Measurements from ENCODE around the gene SLC39A2.
"Not testable (repeated sequence)": the region's sequence is repeated elsewhere in the genome, so short reads cannot be mapped to it uniquely, and the experiment has no call there.

Gene SLC39A2, protein sequence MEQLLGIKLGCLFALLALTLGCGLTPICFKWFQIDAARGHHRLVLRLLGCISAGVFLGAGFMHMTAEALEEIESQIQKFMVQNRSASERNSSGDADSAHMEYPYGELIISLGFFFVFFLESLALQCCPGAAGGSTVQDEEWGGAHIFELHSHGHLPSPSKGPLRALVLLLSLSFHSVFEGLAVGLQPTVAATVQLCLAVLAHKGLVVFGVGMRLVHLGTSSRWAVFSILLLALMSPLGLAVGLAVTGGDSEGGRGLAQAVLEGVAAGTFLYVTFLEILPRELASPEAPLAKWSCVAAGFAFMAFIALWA

DNA sequence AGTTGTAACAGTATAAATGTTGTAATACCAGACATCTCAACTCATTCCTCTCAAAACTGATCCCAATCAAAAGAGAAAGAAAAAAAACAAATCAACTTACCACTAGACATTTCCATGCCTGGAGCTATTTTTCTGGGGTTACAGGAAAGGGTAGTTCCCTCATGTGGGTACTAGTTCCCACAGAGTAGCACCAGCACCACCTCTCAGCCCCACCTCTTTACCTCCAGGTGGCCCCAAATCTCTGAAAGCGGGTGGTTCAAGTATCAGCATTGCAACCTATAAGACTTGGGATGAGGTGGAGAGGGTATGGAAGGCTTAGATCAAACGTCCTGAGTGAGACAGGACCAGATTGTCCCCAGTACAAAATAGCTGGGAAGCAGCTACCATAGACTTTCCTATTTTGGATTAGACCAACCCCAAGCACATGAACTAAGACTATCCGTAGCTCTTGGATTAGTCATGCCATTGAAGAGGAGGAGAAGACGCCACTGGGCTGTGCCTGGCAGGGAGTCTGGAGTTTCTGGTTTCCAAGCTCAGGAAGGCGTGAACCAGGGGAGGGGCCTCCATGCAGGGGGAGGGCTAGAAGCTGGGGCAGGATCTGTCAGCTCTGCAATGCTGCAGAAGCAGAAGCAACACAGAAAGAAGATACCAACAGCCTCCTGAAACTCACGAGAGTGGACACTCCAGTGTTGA lies at the start of gene SLC39A2:
Gene SLC39A2 (plus strand): TSS at position 620 of the 693 bp plus-strand sequence. CDS start 154 bp downstream, outside the sequence.
- DNase-seq (ENCODE audit: low spot score) = no peak

DNA sequence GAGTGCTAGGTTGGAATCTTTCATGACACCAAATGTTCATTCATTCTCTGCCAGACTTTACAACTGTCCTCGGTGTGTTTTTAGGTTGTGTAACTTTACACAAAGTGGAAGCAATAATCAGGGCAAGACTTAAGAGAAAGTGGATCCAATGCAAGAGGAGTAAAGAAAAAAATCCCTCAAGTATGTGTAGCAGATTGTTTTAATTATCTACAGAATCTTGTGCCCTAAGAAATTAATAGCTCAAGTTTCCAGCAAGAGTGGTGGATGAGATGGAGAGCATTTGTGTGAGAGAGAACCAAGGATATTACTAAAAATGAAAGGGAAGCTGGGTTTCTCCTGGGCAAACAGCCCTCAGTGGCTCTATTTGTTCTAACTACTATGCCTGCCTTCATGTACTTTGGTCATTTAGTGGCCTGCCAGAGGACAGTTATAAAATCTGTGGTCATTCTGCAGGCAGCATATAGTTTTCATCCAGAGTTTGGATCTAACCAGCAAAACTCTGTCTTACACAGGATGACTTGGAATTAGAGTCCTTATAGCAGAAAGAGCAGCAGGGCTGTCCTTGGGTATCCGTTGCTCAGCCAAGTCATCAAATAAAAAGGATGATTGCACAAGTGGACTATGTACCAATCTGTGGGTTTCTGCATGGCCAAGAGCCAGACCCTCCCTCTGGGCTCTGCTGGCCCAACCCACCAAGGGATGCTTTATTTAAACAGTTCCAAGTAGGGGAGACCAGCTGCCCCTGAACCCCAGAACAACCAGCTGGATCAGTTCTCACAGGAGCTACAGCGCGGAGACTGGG lies 44.2 kb upstream of the SLC39A2 start, which contains the start of gene RNASE2:
Gene RNASE2 (plus strand): TSS at position 752 of the 802 bp plus-strand sequence. CDS start 285 bp downstream, outside the sequence.
- DNase-seq (ENCODE audit: low spot score) = not testable (repeated sequence)

DNA sequence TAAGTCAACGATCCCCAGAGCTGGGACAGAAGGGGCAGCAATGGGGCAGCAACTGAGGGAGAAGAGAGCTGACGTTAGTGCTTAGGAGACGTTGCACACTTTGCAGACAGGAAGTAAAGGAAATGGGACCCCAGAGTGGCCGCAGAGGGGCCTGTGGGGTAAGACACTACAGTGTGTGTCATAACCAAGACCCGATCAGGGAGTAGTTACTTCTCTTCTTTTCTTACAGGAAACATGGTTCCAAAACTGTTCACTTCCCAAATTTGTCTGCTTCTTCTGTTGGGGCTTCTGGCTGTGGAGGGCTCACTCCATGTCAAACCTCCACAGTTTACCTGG lies 43.6 kb upstream of the SLC39A2 start:
- DNase-seq (ENCODE audit: low spot score) = not testable (repeated sequence)

DNA sequence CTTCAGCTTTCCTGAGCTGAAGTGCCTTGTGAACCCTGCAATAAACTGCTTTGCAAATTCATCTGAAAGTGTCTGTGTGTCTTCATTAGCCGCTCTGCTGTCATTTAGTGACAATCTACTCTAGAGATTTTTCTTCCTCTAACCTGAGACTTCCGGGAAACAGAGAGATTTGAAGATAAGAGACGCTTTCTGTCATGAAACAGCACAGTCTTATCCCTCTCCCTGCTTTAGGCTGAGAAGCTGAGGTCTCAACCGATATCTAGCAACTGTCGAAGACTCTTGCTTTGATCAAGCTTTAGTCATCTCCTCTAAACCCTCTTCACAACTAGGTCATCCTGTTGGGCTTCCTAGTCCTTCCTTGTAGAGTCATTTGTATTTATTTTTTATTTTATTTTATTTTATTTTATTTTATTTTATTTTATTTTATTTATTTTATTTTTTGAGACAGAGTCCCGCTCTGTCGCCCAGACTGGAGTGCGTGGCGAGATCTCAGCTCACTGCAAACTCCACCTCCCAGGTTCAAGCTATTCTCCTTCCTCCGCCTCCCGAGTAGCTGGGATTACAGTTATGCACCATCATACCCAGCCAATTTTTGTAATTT lies 42.6 kb upstream of the SLC39A2 start:
- no peak for DNase-seq (ENCODE audit: low spot score)

DNA sequence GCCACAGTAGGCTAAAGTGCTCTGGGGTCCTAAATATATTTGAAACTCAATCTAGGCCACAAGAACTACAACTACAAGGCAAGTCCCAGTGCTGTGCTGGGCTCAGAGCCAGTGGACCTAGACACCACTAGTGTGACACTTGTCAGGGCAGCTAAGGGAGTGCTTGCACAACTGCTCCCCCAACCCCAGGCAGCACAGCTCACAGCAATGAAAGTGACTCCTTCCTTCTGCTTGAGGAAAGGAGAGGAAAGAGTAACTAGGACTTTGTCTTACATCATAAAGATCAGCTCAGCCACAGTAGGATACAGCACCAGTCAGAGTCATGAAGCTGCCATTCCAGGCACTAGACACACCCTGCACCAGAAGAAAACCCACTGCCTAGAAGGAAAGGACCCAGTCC lies 40.1 kb upstream of the SLC39A2 start:
- DNase-seq (ENCODE audit: low spot score) = not testable (repeated sequence)

DNA sequence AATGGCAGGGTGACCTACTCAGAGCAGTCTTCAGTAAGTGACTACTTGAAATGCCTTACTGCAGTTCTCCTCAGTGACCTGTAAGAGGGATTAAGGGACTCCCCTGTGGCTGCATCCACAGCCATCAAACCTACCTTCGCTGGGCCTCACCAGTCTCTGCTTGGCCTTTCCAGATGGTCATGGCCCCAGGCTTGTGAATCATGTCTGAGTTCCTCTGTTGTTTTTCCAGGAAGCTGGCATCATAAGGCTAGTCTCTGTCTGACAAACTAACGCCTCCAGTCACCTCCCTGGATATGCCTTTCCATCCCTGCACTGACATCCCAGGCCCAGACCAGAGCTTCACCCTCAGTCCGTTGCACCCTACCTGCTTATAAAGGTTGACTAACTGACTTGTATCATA lies 29.8 kb upstream of the SLC39A2 start:
- DNase-seq (ENCODE audit: low spot score) = no peak

DNA sequence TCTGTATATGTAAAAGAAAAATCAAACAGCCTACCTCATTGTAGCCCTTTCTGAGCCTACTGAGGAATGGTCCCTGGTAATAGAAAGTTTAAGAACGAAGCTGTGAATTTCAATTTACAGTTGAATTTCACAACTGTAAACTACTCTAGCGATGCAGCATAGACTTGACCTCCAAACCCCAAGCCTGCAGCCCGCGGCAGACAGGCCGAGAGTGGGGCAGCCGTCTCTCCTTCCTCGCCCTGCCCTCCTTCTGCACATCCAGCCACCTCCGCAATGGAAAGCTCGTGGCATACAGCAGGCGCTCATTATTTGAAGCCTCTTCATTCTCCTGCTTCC lies 28.5 kb upstream of the SLC39A2 start:
- DNase-seq (ENCODE audit: low spot score) = no peak

DNA sequence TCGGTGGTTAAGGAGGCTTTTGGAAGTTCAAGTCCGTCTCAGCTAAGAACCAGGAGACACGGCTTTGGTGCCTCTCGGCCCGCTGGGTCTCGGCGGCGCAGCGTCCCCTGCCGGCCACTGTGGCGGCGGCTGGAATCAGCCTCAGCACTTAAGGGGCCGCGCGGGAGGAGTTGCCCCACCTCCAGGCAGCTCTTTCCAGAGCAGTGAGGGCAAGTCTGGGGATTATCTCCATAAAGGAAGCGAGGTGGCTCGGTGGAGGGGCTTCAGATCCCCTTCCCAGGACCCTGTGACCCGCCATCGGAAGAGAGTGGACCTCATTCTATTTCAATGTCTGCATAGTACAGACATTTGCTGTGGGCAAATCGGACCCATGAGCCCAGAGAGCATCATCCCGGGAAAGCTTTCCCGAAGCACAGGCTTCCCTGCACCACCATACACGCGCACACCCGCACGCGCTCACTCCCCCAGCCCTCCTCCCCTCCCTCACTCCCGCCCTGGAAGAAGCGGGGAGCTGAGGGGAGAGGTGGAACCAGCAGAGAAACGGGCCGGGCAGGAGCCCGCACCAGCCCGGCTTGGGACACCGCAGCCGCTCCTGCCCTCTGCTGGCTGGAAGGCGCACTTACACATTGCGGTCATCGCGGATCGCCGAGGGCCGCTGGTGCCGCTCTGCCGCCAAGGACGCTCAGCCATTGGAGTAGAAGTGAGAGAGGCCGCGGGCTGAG lies 27.9 kb upstream of the SLC39A2 start:
- peak; percentile 72 for DNase-seq (ENCODE audit: low spot score)

DNA sequence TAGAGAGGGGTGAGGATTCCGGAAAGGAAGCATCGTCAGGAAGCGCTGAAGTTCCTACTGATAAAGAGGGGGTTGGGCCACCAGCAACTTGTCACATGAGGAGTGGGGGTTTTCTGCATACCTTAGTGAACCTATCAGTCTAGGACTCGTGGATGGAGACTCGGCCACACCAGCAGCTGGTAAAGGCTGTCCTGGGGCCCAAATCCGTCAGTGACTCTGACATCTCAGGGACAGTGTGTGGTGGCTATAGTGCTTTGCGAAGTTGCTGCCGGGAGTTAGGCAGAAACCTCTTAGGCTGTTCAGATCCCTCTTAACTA lies 27.4 kb upstream of the SLC39A2 start:
- no peak for DNase-seq (ENCODE audit: low spot score)

DNA sequence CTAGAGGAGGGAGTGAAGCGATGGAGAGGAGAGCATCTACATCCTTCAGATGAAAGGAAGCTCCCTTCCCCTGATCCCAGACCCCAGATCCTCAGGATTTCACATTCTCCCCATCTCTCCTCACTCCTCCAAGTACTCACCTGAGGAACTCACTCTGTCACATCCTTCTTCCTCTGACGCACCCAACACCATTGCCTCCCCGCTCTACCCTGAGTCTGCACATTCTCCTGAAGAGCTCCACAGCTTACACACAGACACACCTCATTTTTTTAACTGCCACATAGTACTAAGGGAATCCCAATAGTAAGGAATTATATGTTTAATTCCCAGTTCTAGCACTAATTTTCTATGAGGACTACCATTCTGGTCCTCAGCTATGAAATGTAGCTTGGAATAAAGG lies 25.6 kb upstream of the SLC39A2 start:
- no peak for DNase-seq (ENCODE audit: low spot score)

DNA sequence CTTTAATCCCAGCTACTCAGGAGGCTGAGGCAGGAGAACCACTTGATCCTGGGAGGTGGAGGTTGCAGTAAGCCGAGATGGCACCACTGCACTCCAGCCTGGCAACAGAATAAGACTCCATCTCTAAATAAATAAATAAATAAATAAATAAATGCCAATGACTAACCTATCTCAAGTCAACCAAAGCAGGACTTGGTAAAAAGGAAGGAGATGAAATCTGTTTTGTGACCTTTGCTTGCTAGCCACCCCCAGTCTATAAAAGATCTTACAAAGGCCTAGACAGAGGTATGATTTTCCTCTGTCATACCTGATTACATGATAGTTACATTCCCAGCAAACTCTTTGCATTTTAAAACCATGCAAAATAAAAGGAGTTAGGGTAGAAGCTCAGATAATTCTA lies 22.8 kb upstream of the SLC39A2 start:
- no peak for DNase-seq (ENCODE audit: low spot score)

DNA sequence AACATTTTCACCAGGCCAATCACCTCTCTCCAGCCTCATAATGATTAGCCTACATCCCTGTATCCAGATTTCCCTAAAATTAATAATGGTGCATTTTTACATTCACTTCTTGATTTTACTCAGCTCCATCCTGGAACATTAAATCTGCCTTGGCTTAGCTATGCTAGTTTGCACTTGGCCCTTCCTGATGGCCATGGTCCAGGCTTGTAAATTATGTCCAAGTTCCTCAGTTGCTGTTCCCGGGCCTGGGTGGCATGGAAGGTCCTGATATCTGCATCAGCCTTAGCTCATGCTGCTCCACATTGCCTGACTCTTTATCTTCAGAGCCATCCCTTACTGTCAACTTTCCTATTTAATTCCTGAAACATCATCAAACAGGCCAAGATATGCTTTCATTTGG lies 20.4 kb upstream of the SLC39A2 start:
- no peak for DNase-seq (ENCODE audit: low spot score)

DNA sequence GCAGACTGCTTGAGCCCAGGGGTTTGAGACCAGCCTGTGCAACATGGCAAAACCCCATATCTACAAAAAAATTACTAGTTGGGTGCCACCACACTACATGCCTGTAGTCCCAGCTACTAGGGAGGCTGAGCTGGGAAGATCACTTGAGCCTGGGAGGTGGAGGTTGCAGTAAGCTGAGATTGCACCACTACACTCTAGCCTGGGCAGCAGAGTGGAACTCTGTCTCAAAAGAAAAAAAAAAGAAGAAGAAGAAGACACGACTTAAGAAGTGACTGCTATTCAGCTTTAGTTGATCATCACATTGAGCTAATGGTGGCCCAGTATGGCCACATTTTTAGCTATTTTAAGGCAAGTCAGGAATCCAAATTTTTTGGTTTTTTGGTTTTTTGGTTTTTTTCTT lies 18.2 kb upstream of the SLC39A2 start:
- DNase-seq (ENCODE audit: low spot score) = no peak

DNA sequence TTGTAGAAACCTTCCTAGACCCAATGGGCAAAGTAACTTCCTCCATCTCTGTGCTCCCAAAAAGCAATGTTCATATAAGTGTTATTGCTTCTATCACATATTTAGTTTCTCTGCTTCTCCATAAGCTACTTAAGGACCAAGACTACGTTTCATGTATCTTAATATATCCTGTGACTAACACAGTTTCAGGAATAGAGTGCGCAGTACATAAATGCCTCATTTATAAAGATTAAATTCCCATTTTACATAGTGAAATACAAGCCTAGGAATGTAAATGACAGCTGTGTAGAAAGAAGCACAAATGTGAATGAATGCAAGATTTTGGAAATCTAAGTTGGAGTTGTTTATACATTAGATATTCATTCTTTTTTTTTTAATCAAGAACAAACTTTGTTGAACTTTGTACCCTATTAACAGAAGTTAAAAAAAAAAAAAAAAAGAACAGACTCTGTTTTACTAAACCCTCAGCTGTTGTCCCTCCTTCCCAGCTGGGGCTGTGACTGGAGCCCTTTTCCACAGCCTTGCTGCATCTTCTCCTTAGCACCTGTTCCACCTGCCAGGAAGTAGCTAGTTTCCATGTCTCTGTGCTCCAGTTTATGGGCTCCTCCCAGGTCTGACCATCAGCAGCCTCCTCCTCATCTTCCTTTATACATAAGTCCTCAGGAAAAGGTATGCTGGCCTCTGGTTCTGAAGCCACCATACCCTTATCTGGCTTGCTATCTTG lies 16.3 kb upstream of the SLC39A2 start:
- no peak for DNase-seq (ENCODE audit: low spot score)

DNA sequence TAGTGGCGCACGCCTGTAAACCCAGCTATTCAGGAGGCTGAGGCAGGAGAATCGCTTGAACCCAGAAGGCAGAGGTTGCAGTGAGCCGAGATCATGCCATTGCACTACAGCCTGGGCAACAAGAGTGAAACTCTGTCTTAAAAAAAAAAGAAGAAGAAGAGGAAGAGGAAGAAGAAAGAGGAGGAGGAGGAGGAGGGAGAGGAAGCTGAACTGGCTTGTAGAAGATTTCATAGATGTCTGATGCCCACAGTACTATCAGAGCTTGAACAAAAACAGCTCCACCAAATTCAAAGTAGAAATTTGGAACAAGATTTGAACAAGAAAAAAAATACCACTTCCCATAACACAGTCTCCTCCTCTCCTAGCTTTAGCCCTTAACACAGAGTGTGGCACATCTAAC lies 13.4 kb upstream of the SLC39A2 start:
- DNase-seq (ENCODE audit: low spot score) = not testable (repeated sequence)

DNA sequence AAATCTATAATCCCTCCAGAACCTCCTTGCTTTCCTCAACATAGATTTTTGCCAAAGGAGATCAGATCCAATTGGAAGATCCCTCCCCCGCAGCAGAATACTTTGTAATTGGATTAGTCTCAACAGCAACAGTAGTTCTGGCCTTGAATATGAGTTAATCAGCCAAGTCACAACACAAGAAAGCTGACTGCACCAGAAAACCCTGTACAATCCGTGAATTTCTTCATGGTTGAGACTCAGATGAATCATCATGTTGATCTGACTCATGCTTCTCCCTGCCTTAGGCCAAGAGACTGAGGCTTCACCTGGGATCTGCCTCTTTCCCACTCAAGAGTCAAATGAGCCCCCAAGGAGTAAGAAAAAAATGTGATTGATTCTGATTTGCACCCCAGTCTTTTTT lies 12.3 kb upstream of the SLC39A2 start:
- no peak for DNase-seq (ENCODE audit: low spot score)

DNA sequence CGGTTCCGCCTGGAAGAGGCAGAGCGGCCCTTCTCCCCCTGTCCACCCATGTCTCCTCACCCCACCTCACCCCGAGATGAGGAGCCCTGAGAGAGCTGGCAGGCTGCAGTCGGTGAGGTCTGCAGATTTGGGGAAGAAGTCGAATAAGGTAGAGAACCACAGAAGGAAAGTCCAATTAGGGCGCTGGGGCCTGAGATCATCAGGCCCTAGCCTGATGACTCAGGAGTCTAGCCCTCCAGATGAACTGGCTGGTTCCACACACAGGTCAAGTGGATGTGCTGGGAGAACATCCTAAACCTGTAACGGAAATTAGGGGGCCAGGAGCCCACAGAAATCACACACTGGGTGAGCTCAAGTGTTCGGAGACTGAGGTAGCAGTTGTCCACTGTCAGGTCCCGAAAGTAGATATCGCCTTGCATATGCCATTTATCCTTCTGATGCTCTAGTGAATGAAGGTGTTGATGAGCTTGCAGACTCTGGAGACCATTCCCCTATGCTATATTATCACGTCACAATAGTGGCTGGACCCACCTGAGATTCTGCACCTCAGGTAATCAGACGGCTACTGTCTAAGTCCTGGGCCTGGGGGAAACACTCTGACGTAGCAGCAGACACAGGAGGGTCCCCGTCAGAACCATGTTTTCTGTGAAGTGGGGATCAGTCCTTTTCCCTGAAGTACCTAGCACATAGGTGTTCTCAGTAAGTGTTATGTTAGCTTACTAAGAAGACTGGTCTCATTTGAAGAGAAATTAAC lies 10.2 kb upstream of the SLC39A2 start:
- no peak for DNase-seq (ENCODE audit: low spot score)

DNA sequence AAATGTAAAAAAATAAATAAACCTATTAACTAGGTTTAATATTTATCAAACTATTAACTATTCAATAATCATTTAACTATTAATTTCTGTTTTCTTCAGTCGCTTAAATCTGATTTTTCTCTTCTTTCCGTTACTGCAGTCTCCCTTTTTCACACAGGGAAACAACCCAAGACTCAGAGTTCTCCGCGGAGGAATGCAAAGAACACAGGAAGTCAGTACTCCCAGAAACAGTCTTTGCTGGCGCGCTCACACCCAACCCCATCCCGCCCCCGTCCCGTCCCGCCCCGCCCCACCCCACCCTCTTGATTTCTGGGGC lies 9.7 kb upstream of the SLC39A2 start:
- DNase-seq (ENCODE audit: low spot score) = no peak

DNA sequence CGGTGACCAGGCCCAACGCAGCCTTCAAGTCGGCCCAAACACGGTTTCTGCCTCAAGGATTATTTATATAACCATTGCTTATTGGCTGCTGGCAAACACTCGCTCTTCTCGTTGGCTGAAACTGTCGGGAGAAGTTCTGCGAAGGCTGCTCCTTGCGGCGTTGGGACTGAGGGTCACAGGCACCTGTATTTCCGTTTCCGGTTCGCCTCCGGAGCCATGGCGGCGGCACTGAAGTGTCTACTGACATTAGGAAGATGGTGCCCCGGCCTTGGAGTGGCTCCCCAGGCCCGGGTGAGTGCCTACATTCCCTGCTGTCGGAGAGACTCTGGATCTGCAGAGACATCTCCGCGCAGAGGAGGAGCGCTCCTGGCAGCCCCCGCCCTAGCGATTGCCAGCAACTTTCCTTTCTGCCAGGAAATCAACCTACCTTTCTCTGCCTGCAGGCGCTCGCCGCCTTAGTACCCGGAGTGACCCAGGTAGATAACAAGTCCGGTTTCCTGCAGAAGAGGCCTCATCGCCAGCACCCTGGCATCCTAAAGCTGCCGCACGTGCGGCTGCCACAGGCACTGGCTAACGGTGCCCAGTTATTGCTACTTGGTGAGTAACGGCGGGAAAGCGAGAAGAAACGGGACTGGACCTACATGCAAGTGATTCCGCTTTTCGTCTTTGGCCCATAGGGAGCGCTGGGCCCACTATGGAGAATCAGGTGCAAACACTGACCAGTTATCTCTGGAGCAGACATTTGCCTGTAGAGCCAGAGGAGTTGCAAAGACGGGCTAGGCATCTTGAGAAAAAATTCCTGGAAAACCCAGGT lies 9.1 kb upstream of the SLC39A2 start, which contains the start of gene METTL17:
Gene METTL17 (plus strand): TSS at position 194 of the 814 bp plus-strand sequence. CDS start 23 bp downstream, at position 217.
- peak; percentile 73 for DNase-seq (ENCODE audit: low spot score)

DNA sequence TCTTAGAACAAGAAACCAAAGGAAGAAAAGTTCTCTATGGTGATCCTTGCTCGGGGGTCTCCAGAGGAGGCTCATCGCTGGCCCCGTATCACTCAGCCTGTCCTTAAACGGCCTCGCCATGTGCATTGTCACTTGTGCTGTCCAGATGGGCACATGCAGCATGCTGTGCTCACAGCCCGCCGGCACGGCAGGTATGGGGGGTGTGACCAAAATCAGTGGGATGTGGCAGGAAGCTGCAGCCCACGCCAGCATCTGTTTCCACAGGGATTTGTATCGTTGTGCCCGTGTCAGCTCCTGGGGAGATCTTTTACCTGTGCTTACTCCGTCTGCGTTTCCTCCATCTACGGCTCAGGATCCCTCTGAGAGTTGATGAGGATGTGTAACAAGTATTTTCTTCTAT lies 2.6 kb upstream of the SLC39A2 start:
- DNase-seq (ENCODE audit: low spot score) = no peak

All from hematopoietic multipotent progenitor cell treated with erythropoietin and hydrocortisone succinate and interleukin-3 and kit ligand, for 17 days (in vitro differentiated cells).